GM21390 (cell line): ENCODE data around the gene MXD3.
"Not testable (repeated sequence)": the region's sequence is repeated elsewhere in the genome, so short reads cannot be mapped to it uniquely, and the experiment has no call there.

Experiments used
- ATAC-seq: cut with Tn5 transposase; IDR thresholded peaks from one replicate; pipeline ENCODE4 v1.9.1; 2021; ENCODE audit not compliant: unreplicated experiment

The MXD3 gene

DNA sequence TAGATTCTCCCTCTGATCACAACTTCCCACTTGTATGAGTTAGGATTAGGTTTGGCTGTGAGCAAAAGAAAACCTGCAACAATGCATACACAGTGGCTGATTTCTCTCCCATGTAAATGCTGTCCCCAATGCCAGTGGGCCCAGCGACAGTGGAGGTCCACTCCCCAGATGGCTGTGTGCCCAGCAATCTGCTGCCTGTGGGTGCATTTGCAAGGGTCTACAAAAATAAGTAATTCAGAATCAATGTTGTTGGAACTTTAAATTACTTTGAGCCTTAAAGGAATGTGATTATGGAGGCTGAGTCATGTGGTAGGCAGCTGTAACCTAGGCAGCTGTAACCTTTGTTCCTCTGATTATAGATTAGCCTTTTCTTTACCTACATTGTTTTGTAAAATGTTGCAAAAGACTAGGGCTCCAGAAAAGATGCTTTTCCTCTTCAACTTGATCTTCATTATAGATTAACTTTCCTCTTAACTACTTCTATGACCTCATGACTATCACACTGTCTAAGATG is 14.2 kb upstream of the MXD3 start:
- no peak for ATAC-seq

DNA sequence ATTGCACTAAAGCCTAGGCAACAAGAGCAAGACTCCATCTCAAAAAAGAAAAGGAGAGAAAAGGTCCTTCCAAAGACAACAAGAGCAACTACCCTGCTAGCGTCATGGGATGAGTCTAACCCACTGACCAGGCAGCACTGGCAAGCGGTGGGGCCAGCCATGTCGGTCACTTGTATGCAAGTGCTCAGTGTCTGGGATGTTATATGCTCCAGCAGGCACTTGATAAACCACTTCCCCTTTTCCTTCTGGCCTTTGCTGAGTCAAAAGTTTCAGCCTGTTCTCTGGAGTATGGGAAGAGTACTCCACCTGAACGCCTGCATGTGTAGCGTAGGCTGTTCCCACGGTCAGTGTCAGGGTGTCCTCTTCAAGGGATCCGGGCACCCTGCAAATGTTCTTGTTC is 9.2 kb upstream of the MXD3 start:
- ATAC-seq = no peak

DNA sequence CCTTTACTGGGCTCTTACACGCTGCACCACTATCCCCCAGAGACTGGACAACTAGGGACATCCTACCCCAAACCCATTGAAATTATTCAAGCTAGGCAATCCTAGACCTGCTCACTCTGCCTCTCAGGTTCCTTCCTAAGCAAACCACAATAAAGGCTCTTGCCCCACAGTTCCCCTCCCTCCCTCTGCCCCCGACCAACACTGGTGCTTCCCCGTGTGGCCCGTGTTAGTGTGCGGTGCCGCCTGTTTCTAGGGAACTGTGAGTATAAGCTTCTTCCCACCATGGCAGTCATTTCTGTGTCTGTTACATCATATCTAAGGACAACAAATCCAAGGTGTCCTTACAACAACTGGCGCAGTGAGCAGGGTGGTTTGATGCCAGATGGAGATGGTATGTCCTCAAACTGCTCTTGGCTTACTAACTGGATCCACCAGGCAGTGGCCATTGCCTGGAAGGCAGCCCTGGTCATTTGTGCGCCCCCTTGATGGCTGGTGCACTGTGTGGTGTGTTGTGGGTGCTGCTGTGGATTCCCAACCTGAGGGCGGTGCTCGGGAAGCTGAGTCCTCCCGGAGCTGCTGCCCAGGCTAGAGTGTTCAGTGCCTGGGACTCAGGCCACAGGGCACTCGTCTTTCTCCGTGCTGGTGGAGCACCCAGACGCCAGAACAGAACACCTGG is 8.4 kb upstream of the MXD3 start:
- ATAC-seq = no peak

DNA sequence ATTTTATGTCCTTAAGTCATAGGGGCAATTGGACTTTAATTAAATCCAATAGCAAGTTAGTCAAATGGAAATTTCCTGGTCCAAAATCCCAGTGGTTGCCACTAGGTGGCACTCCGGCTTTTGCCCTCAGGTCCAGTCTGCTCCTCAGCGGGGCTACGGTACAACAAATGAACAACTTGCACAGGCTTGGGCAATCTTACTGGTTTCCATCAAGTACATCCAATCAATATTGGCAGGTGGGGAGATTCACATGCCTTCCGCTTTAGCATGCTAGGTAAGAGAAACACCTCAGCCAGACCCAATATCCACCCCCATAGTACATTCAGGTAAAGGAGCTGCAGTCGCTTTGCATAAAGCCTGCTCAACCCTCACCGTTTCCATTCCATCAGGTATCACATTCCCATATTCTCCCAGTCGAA is 6.3 kb upstream of the MXD3 start:
- no peak for ATAC-seq

GRCh38 chr5:177316005-177316404 is 4.3 kb upstream of the MXD3 start:
- no peak for ATAC-seq

- no peak for ATAC-seq
These were observed 3.7 kb upstream of the MXD3 start for GRCh38 chr5:177315411-177315810.

- no peak for ATAC-seq
These were observed 3.0 kb upstream of the MXD3 start for GRCh38 chr5:177314376-177315342.

- no peak for ATAC-seq
These were observed 2.0 kb upstream of the MXD3 start for GRCh38 chr5:177313561-177314259.

- ATAC-seq = peak; percentile 24
These were observed 1.0 kb upstream of the MXD3 start for GRCh38 chr5:177312649-177313181.

DNA sequence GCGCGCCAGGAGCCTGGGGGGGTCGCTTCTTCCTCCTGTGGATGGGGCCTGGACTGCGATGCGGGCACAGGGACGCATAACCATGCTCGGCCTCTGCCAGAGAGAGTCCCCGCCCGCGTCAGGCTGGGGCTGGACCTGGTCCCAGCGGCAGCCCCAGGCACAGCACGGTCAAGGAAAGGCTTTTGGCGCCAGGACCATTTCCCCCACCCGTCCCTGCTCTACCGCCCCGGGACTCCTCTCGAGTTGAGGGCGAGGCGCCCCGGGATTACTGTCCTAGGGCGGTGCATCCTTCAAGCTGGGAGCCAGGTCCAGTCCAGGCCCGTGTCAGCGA is 341 bp downstream of the MXD3 start:
- no peak for ATAC-seq

GRCh38 chr5:177310757-177311391 is 824 bp downstream of the MXD3 start:
- peak; percentile 36 for ATAC-seq

- ATAC-seq = no peak
These were observed 1.4 kb downstream of the MXD3 start for GRCh38 chr5:177310332-177310731.

DNA sequence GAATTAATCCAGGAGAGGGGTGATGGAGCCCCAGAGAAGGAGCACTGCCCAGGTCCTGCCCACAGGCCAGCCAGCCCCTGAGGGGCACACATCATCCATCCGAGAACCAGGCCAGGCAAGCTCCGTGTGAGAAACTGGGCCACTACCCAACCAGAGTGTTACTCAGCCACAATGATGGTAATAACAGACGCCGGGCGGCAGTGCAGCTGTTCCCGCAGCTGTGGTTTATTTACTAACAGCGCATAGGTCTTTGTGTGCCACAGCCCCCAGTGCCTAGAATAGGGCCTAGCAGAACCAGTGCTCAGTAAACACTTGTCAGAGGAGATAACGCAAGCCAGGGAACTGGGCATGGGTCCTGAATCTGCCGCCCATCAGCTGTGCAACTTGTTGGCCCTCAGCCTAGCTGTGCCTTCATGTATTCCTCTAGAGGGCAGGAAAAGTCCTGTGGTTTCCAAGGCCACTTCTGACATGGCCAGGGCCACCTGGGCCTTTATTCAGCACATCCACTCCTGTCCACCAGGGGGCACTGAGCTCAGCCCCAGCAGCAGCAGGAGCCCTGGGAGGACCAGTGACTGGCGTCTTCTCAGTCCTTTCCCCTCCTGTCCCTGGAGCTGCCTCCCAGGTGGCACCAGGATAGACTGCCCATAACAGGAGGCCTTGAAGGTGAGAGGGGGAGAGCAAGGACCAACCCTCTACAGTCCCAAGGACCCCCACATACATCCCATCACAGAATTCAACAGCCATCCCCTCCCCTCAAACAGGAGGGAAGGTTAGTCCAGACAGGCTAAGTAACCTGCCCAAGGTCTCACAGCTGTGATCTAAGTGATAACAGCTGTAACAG is 2.1 kb downstream of the MXD3 start:
- no peak for ATAC-seq

- ATAC-seq = no peak
These were observed 3.0 kb downstream of the MXD3 start for GRCh38 chr5:177308740-177309139.

DNA sequence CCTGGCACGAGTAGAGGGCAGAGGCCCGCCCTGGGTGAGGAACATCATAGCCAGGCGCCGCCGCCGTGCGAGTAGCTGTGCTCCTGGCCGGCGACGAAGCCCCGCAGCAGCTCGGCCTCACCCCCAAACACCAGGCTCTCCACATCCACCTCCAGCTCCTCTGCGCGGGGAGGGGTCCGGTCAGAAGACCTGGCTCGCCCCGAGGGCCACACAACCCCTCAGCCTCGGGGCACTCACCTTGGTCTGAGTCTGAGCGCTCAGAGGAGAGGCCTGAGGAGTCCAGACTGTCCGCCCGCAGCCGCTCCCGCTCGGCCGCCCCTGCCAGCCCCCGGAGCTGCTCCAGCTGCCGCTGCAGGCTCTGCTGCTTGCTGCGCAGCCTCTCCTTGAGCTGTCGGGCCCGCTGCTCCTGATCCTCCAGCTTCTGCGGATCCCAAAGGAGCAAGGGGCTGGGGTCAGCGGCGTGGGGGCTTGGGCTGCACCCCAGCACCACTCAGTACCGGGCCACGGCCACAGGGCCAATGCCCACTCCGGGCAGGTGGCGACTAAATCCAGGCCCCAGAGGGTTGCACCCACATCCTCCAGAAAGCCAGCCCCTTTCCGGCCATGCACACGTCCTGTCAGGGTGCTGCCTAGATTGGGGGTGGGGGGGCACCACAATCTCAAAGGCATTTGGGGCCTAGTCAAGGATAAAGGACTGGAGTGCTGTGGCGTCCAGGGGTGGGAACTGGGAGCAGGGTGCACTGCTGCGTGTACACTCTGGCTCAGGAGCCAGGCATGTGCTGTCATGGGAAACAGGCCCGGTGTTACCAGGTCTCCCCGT is 3.9 kb downstream of the MXD3 start:
- no peak for ATAC-seq

DNA sequence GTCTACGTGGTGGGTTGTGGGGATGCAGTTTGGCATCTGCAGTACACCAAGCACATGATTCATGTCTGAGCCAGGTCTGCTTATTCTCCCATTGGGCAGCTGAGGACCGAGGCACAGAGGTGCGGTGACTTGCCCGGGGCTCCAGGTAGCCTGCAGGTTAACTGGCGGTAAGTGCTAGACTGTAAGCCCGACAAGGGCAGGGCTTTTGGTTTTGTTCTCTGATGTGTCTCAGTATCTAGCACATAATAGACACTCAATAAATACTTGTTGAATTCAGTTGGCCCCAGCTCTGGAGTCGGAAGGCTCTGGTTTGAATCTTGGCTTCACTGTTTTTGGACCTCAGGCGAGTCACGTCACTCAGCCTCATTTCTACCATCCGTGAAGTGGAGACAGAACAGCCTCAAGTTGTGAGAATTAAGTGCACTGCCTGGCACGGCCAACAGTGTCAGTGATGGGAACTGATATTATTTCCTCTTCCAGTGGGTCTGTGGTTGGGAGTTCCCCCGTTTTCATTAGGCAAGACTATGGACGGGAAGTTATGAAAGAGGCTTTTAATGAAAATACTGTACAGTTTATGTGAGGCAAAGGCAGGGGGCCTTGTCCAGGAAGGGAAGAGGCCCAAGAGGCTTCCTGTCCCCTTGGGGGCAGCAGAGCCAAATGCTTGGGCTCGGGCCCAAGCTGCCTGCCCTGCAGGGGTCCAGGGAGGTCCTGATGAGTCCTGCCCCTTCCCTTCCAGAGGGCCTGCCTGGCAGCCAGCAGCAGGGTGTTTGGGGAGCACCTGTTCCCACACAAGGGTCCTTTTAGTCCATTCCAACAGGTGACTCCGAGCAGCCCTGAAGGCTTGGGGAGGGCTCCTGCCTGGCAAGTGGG is 4.8 kb downstream of the MXD3 start:
- ATAC-seq = no peak

DNA sequence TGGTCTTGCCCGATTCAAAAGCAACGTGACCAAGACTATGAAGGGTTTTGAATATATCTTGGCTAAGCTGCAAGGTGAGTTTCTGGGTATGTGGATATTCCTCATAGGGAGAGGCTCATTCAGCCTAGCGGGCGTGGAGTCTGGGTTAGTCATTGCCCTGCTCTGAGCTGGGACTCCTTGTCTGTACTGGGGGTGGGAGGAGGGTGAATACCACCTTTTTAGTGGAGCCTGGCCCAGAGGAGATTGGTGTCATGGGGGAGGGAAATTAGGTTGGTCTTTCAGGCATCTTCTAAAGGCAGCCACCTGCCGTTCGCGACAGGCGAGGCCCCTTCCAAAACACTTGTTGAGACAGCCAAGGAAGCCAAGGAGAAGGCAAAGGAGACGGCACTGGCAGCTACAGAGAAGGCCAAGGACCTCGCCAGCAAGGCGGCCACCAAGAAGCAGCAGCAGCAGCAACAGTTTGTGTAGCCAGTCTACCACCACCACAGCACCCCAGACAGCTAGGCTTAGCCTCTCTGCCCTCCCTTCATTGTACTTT is 5.5 kb downstream of the MXD3 start:
- not testable (repeated sequence) for ATAC-seq
